ENCODE measurements around the gene PRPF19. TPM values are rescaled to one million over a fixed set of nuclear protein-coding genes. Genes with fewer than 3 reads are reported as not detected.

The PRPF19 gene
- total RNA-seq, 1 donor from 2014 or later, result 182 TPM

DNA sequence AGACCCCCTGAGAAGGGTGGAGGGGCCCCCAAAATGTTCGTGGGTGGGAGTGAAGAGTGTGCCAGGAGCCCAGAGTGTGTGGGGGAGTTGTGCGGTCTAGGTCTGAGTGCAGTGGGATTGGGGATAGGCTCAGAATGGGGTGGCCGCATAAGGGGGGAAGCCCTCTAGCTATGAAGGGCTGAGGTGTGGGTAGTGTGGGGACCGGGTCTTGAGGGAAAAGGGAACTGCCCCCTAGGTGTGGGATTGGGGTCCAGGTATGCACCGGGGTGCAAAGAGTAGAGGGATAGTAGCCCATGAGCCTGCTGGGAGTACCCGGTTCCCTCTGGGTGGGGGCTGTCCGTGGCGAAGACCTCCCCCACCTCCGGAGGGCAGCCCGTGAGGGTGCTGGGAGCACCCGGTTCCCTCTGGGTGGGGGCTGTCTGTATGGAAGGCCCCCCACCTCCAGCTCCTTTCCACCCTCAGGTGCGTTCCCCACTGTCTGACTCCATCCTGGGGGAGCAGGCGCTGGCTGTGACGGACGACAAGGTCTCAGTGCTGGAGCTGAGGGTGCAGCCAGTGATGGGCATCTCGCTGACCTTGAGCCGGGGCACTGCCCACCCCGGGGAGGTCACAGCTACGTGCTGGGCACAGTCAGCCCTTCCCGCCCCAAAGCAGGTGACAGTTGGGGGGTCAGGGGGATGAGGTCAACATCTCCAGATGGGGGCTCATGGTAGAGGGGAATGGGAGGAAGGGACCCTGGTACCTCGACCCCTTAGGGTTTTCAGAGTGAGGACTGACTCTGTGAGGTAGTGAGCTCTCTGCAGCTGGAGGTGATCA lies 28.6 kb upstream of the PRPF19 start:
- Mint-ChIP-seq H3K36me3 (ENCODE audit: low read depth) (no peaks in the 10 kb centered on the region), H3K4me3 (ENCODE audit: low read depth) (no peak overlapping the region), H3K9me3 (no peaks in the 10 kb centered on the region), H3K4me1 (ENCODE audit: low read depth) (no peaks in the 10 kb centered on the region), H3K27ac (no peak overlapping the region), H3K27me3 (ENCODE audit: low read depth) (no peaks in the 10 kb centered on the region)
- no peak for DNase-seq (ENCODE audit: low spot score)
- intact Hi-C loops (cut with micrococcal nuclease), result no loop called here

DNA sequence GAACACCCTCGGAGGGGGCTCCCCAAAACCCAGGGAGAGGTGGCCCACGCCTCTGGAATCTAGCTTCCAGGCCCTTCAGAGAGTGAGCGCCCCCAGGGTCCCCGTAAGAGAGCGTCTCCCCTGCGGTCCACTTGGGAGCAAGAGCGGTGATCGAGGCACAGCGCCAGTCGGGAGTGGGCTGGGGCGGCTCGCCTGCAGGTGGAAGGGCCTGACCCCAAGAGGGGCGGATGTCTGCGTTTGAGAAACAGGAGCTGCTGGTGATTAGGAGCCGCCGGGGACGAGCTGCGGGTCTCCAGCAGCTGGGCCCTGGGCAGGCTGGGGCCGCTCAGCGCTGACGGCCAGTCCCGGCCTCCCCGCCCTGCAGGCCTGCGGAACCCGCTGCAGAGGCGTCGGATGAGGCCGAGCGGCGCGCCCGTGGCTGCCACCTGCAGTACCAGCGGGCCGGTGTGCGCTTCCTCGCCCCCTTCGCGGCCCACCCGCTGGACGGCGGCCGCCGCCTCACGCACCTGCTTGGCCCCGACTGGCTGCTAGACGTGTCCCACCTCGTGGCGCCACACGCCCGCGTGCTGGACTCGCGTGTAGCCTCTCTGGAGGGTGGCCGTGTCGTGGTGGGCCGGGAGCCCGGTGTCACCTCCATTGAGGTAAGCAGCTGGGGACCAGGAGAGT lies 27.9 kb upstream of the PRPF19 start:
- Mint-ChIP-seq H3K27me3 (ENCODE audit: low read depth) (peaks cover 3% of the 10 kb centered on the region), H3K36me3 (ENCODE audit: low read depth) (no peaks in the 10 kb centered on the region), H3K27ac (no peak overlapping the region)

GRCh38 chr11:60933416-60934123 lies 27.2 kb upstream of the PRPF19 start:
- H3K4me3 Mint-ChIP-seq (ENCODE audit: low read depth), result no peak overlapping the region
- H3K36me3 Mint-ChIP-seq (ENCODE audit: low read depth), result no peaks in the 10 kb centered on the region
- H3K27ac Mint-ChIP-seq, result no peak overlapping the region
- intact Hi-C loops (cut with micrococcal nuclease), result no loop called here
- peaks cover 3% of the 10 kb centered on the region for H3K27me3 Mint-ChIP-seq (ENCODE audit: low read depth)
- H3K9me3 Mint-ChIP-seq, result no peaks in the 10 kb centered on the region
- H3K4me1 Mint-ChIP-seq (ENCODE audit: low read depth), result no peaks in the 10 kb centered on the region
- no peak for DNase-seq (ENCODE audit: low spot score)

More for the DNA sequence above, 27.9 kb upstream of the PRPF19 start:
- no peak for DNase-seq (ENCODE audit: low spot score)
- Mint-ChIP-seq H3K4me3 (ENCODE audit: low read depth) (no peak overlapping the region), H3K4me1 (ENCODE audit: low read depth) (no peaks in the 10 kb centered on the region), H3K9me3 (no peaks in the 10 kb centered on the region)
- intact Hi-C loops (cut with micrococcal nuclease), result no loop called here

- no peak overlapping the region for H3K27ac Mint-ChIP-seq
- H3K9me3 Mint-ChIP-seq, result no peaks in the 10 kb centered on the region
- no peak for DNase-seq (ENCODE audit: low spot score)
- intact Hi-C loops (cut with micrococcal nuclease), result no loop called here
- peaks cover 3% of the 10 kb centered on the region for H3K27me3 Mint-ChIP-seq (ENCODE audit: low read depth)
- no peaks in the 10 kb centered on the region for H3K4me1 Mint-ChIP-seq (ENCODE audit: low read depth)
- H3K4me3 Mint-ChIP-seq (ENCODE audit: low read depth), result no peak overlapping the region
- H3K36me3 Mint-ChIP-seq (ENCODE audit: low read depth), result no peaks in the 10 kb centered on the region
These were observed 26.4 kb upstream of the PRPF19 start for GRCh38 chr11:60932605-60933356.

DNA sequence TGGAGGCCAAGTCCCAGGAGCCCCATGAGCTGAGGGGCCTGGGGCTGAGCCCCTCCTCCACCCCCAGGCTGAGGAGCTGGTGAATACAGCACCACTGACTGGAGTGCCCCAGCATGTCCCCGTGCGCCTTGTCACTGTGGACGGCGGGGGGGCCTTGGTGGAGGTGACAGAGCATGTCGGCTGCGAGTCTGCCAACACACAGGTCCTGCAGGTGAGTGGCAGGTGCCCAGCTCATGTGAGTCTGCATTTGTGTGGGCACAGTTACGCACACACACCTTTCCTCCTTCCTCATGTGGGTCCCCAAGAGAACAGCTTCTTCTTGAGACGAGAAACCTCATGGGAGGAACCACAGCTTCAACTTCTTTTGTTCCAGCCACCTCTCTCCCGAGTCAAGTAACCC lies 25.5 kb upstream of the PRPF19 start:
- Mint-ChIP-seq H3K36me3 (ENCODE audit: low read depth) (no peaks in the 10 kb centered on the region), H3K4me3 (ENCODE audit: low read depth) (no peak overlapping the region), H3K4me1 (ENCODE audit: low read depth) (no peaks in the 10 kb centered on the region), H3K9me3 (no peaks in the 10 kb centered on the region), H3K27ac (no peak overlapping the region), H3K27me3 (ENCODE audit: low read depth) (peaks cover 6% of the 10 kb centered on the region)
- intact Hi-C loops (cut with micrococcal nuclease), result no loop called here
- DNase-seq (ENCODE audit: low spot score), result no peak

DNA sequence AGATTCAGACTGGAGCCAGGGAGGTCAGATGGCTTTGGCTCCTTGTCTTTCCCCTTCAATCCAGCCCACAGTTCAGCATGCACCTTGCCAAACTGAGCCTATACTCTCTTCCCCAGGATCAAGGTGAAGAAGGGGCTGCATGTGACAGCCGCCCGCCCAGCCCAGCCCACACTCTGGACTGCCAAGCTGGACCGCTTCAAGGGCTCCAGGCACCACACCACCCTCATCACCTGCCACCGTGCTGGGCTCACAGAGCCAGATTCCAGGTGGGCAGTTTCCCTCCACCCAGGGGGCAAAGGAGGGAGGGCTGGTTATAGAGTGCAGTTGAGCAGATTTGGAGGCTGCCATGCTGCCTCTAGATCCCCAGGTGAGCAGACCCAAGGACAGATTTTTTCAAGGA lies 24.0 kb upstream of the PRPF19 start:
- Mint-ChIP-seq H3K36me3 (ENCODE audit: low read depth) (no peaks in the 10 kb centered on the region), H3K4me3 (ENCODE audit: low read depth) (no peak overlapping the region), H3K4me1 (ENCODE audit: low read depth) (peaks cover 1% of the 10 kb centered on the region), H3K27ac (no peak overlapping the region), H3K27me3 (ENCODE audit: low read depth) (peaks cover 20% of the 10 kb centered on the region), H3K9me3 (no peaks in the 10 kb centered on the region)
- intact Hi-C loops (cut with micrococcal nuclease), result no loop called here
- DNase-seq (ENCODE audit: low spot score), result no peak

DNA sequence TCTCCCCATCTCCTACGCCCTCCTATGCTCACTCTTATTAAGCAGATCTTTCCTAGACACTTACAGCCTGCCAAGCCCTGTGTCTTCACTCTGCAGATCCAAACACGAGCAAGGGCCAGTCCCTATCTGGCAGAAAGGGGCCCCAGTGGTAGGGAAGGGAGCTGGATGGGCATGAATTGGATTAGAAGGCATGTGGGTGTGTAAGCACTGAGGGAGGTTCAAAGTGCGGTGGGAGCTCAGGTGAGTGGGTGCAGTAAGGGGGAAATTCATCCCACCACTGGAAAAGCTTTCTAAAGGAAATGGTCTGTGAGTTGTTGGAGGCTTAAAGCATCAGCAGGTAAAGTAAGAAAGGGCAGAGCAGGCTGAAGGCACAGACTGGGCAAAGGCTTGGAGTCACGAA lies 23.4 kb upstream of the PRPF19 start:
- no peak overlapping the region for H3K27ac Mint-ChIP-seq
- no peaks in the 10 kb centered on the region for H3K36me3 Mint-ChIP-seq (ENCODE audit: low read depth)
- no peak for DNase-seq (ENCODE audit: low spot score)
- no peak overlapping the region for H3K4me3 Mint-ChIP-seq (ENCODE audit: low read depth)
- H3K4me1 Mint-ChIP-seq (ENCODE audit: low read depth), result peaks cover 6% of the 10 kb centered on the region
- peaks cover 24% of the 10 kb centered on the region for H3K27me3 Mint-ChIP-seq (ENCODE audit: low read depth)
- H3K9me3 Mint-ChIP-seq, result no peaks in the 10 kb centered on the region
- intact Hi-C loops (cut with micrococcal nuclease), result no loop called here

GRCh38 chr11:60928563-60929001 lies 22.2 kb upstream of the PRPF19 start:
- Mint-ChIP-seq H3K27ac (no peak overlapping the region), H3K9me3 (no peaks in the 10 kb centered on the region), H3K27me3 (ENCODE audit: low read depth) (peaks cover 24% of the 10 kb centered on the region), H3K4me1 (ENCODE audit: low read depth) (peaks cover 8% of the 10 kb centered on the region), H3K4me3 (ENCODE audit: low read depth) (no peak overlapping the region), H3K36me3 (ENCODE audit: low read depth) (peaks cover 4% of the 10 kb centered on the region)
- intact Hi-C loops (cut with micrococcal nuclease), result no loop called here
- DNase-seq (ENCODE audit: low spot score), result no peak

DNA sequence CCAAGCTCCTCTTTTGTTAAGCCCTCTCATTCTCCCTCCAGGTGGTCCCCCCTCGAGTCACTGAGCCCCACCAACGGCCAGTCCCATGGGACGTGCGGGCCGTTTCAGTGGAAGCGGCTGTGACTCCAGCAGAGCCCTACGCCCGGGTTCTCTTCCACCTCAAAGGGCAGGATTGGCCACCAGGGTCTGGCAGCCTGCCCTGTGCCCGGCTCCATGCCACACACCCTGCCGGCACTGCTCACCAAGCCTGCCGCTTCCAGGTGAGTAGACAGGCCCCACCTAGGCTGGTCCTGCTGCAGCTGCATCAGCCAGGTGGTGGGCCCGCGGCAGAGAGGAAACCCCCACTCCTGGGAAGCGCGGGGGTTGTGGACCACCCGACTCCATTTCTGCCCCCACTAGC lies 21.2 kb upstream of the PRPF19 start:
- H3K4me3 Mint-ChIP-seq (ENCODE audit: low read depth), result no peak overlapping the region
- H3K9me3 Mint-ChIP-seq, result no peaks in the 10 kb centered on the region
- peaks cover 24% of the 10 kb centered on the region for H3K27me3 Mint-ChIP-seq (ENCODE audit: low read depth)
- H3K27ac Mint-ChIP-seq, result no peak overlapping the region
- H3K36me3 Mint-ChIP-seq (ENCODE audit: low read depth), result peaks cover 14% of the 10 kb centered on the region
- H3K4me1 Mint-ChIP-seq (ENCODE audit: low read depth), result peaks cover 8% of the 10 kb centered on the region
- intact Hi-C loops (cut with micrococcal nuclease), result no loop called here
- no peak for DNase-seq (ENCODE audit: low spot score)

DNA sequence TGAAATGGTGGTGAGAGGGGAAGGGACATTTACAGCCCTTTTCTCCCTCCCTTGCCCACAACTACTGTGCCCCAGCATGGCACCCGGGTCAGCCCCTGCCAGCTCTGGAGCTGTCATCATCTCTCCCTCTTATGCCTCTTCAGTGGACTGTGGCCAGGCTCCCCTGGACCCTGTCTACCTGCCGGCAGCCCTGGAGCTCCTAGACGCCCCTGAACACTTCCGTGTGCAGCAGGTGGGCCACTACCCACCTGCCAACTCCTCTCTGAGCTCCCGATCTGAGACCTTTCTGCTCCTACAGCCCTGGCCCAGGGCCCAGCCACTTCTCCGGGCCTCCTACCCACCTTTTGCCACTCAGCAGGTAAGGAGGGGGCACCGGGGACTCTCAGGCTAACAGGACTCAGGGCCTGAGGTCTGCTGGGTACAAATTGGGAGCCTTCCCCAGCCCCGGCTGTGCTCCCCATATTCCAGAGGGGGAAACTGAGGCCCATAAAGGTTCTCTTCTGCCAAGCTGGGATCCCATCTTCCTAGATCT lies 20.7 kb upstream of the PRPF19 start:
- H3K9me3 Mint-ChIP-seq, result no peaks in the 10 kb centered on the region
- peaks cover 24% of the 10 kb centered on the region for H3K27me3 Mint-ChIP-seq (ENCODE audit: low read depth)
- H3K4me3 Mint-ChIP-seq (ENCODE audit: low read depth), result no peak overlapping the region
- DNase-seq (ENCODE audit: low spot score), result no peak
- H3K4me1 Mint-ChIP-seq (ENCODE audit: low read depth), result peaks cover 8% of the 10 kb centered on the region
- peaks cover 19% of the 10 kb centered on the region for H3K36me3 Mint-ChIP-seq (ENCODE audit: low read depth)
- no peak overlapping the region for H3K27ac Mint-ChIP-seq
- intact Hi-C loops (cut with micrococcal nuclease), result no loop called here

GRCh38 chr11:60926500-60926899 lies 20.1 kb upstream of the PRPF19 start:
- H3K4me1 Mint-ChIP-seq (ENCODE audit: low read depth), result peaks cover 8% of the 10 kb centered on the region
- H3K9me3 Mint-ChIP-seq, result no peaks in the 10 kb centered on the region
- peaks cover 24% of the 10 kb centered on the region for H3K36me3 Mint-ChIP-seq (ENCODE audit: low read depth)
- DNase-seq (ENCODE audit: low spot score), result no peak
- intact Hi-C loops (cut with micrococcal nuclease), result no loop called here
- H3K27ac Mint-ChIP-seq, result no peak overlapping the region
- H3K27me3 Mint-ChIP-seq (ENCODE audit: low read depth), result peaks cover 24% of the 10 kb centered on the region
- H3K4me3 Mint-ChIP-seq (ENCODE audit: low read depth), result no peak overlapping the region

DNA sequence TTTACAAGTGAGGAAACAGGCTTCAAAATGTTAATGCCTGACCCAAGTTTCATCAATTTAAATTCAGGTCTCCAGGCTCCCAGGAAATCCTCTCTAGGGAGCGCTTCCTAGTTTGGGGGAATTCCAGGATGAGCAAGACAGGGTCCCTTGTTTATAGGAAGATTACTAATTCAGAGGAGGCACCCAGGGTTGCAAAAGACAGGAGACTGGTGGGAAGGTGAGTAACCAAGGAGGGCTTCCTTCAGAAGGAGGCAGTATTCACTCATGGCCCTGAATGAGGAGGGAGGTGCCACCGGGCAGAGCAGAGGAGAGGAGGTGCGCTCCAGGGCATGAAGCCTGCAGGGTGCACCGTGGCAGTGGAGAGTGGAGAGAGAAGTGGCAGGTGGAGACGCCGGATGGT lies 19.5 kb upstream of the PRPF19 start:
- Mint-ChIP-seq H3K4me3 (ENCODE audit: low read depth) (no peak overlapping the region), H3K4me1 (ENCODE audit: low read depth) (peaks cover 8% of the 10 kb centered on the region), H3K9me3 (no peaks in the 10 kb centered on the region), H3K27ac (no peak overlapping the region), H3K36me3 (ENCODE audit: low read depth) (peaks cover 30% of the 10 kb centered on the region), H3K27me3 (ENCODE audit: low read depth) (peaks cover 24% of the 10 kb centered on the region)
- intact Hi-C loops (cut with micrococcal nuclease), result no loop called here
- no peak for DNase-seq (ENCODE audit: low spot score)

All from activated T-helper 2 cell treated with anti-CD3 and anti-CD28 coated beads, Interferon-gamma antibody, Interleukin-2, Interleukin-4, amounts not matched to agents 10 μg/mL and 5 μg/mL and 100 μg/mL, durations not matched to agents 14 hours and 24 hours and 36 hours (primary cell).